Measurements from ENCODE around the gene MDN1. TPM values are rescaled to one million over a fixed set of nuclear protein-coding genes. Genes with fewer than 3 reads are reported as not detected.

The MDN1 gene
- total RNA-seq, 1 experiment from 2014 or later = 117 TPM

DNA sequence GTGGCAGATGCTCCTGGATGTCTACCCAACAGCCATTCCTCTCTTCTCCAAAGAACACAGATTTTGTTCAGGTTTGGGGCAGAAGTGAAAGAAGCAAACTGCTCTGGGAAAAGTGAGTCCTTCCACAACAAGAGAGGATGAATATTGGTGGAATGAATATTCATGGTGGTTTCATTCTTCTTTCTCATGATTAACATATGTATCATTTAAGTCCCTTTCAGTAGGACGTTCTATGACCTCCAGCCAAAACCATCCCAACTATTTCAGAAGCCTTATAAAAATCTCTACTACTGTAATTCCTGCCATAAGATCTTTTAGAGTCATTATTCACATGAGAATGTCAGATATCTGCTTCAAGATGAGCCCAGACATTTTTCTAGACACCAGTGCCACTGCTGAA is 44.4 kb downstream of the MDN1 start:
- Histone ChIP-seq H2BK120ac (ENCODE audit: low read depth, low read length, poor library complexity, severe bottlenecking) (no peak overlapping the region), H3K4ac (ENCODE audit: low read depth, low read length) (no peak overlapping the region), H3K56ac (ENCODE audit: insufficient read length, low read depth, low read length) (no peak overlapping the region), H4K5ac (ENCODE audit: insufficient read length, low read depth, low read length) (no peak overlapping the region), H2AFZ (ENCODE audit: low read length) (no peak overlapping the region), H4K20me1 (ENCODE audit: control insufficient read depth, insufficient read depth, insufficient read length) (no peaks in the 10 kb centered on the region), H3K27ac (ENCODE audit: insufficient read length, low read depth, low read length) (no peak overlapping the region), H3K79me2 (ENCODE audit: insufficient read depth, low read length) (no peaks in the 10 kb centered on the region), H3K18ac (ENCODE audit: insufficient read length, low read depth, low read length) (no peak overlapping the region), H3T11ph (ENCODE audit: low read length) (no peak overlapping the region), H2BK5ac (ENCODE audit: insufficient read length, low read length) (no peak overlapping the region), H3K9me3 (ENCODE audit: control insufficient read depth, low read depth, low read length) (no peaks in the 10 kb centered on the region), H3K14ac (ENCODE audit: insufficient read depth, low read length) (no peak overlapping the region), H3K79me1 (ENCODE audit: insufficient read depth, low read depth, low read length, poor library complexity, severe bottlenecking) (no peaks in the 10 kb centered on the region), H2BK15ac (ENCODE audit: low read depth, low read length) (no peak overlapping the region), H3K9ac (ENCODE audit: extremely low read depth, insufficient read length, low read length) (no peak overlapping the region), H2BK20ac (ENCODE audit: low read depth, low read length, poor library complexity, severe bottlenecking) (no peak overlapping the region), H4K8ac (replicated peaks; ENCODE audit: insufficient read length, low read depth, low read length) (no peak overlapping the region), H3K27me3 (ENCODE audit: insufficient read depth, low read length) (no peaks in the 10 kb centered on the region; the same call in 1 of the 2 replicates), H3K23me2 (ENCODE audit: insufficient read length, low read depth, low read length, poor library complexity, severe bottlenecking) (no peaks in the 10 kb centered on the region), H4K91ac (ENCODE audit: insufficient read length, low read depth, low read length) (no peak overlapping the region), H3K4me1 (ENCODE audit: insufficient read depth, low read length) (no peaks in the 10 kb centered on the region), H2BK12ac (ENCODE audit: insufficient read length, low read depth, low read length) (no peak overlapping the region), H2AK5ac (ENCODE audit: insufficient read length, low read length) (no peak overlapping the region), H3K4me2 (ENCODE audit: insufficient read depth, insufficient read length, low read length) (no peak overlapping the region), H3K23ac (ENCODE audit: insufficient read length, low read depth, low read length) (no peak overlapping the region)
- H3K4me1 Mint-ChIP-seq = peaks cover 3 to 4% of the 10 kb centered on the region in 2 experiments; a peak in 3 of 4 replicates
- peak overlapping the region; percentile 36 to 42 (median 38); a peak in 4 of 7 replicates for H3K27ac Mint-ChIP-seq
- no CpG with 5 or more reads among the region's 1 CpG for WGBS (ENCODE audit: extremely low coverage, insufficient read length, low lambda C conversion rate)
- H3K4me3 Mint-ChIP-seq = no peak overlapping the region
- no peaks in the 10 kb centered on the region for H3K9me3 Mint-ChIP-seq
- DNase-seq = no peak
- no peaks in the 10 kb centered on the region; the same call in 1 of the 2 replicates for H3K27me3 Mint-ChIP-seq (ENCODE audit: low read depth)
- H3K36me3 Mint-ChIP-seq (ENCODE audit: insufficient read depth in 1 of 3, low read depth in 3 of 3) = peaks cover 65 to 94% (median 82%) of the 10 kb centered on the region in 3 experiments
- TF ChIP-seq, protein P1, sequence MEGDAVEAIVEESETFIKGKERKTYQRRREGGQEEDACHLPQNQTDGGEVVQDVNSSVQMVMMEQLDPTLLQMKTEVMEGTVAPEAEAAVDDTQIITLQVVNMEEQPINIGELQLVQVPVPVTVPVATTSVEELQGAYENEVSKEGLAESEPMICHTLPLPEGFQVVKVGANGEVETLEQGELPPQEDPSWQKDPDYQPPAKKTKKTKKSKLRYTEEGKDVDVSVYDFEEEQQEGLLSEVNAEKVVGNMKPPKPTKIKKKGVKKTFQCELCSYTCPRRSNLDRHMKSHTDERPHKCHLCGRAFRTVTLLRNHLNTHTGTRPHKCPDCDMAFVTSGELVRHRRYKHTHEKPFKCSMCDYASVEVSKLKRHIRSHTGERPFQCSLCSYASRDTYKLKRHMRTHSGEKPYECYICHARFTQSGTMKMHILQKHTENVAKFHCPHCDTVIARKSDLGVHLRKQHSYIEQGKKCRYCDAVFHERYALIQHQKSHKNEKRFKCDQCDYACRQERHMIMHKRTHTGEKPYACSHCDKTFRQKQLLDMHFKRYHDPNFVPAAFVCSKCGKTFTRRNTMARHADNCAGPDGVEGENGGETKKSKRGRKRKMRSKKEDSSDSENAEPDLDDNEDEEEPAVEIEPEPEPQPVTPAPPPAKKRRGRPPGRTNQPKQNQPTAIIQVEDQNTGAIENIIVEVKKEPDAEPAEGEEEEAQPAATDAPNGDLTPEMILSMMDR (conservative IDR thresholded peaks at IDR 0.05) = no peak
